Fibroblast of skin of right quadriceps (primary cell): ENCODE data around the gene MED27.
"Not testable (repeated sequence)": the region's sequence is repeated elsewhere in the genome, so short reads cannot be mapped to it uniquely, and the experiment has no call there.

ENCODE experiments used
- DNase-seq: peaks from one replicate; pipeline ENCODE4 v3.0.0-alpha.2; 2013

Gene MED27

GRCh38 chr9:131961496-131961880, 118.2 kb downstream of the MED27 start:
- no peak for DNase-seq

GRCh38 chr9:131960851-131961495, 118.7 kb downstream of the MED27 start:
- DNase-seq, result no peak

- no peak for DNase-seq
Observed at GRCh38 chr9:131960311-131960710, 119.4 kb downstream of the MED27 start.

- DNase-seq, result no peak
Observed at GRCh38 chr9:131959887-131960286, 119.8 kb downstream of the MED27 start.

- no peak for DNase-seq
Observed at GRCh38 chr9:131959056-131959455, 120.6 kb downstream of the MED27 start.

- DNase-seq, result no peak
Observed at GRCh38 chr9:131954299-131954698, 125.4 kb downstream of the MED27 start.

GRCh38 chr9:131951905-131952304, 127.8 kb downstream of the MED27 start:
- DNase-seq, result no peak

DNA sequence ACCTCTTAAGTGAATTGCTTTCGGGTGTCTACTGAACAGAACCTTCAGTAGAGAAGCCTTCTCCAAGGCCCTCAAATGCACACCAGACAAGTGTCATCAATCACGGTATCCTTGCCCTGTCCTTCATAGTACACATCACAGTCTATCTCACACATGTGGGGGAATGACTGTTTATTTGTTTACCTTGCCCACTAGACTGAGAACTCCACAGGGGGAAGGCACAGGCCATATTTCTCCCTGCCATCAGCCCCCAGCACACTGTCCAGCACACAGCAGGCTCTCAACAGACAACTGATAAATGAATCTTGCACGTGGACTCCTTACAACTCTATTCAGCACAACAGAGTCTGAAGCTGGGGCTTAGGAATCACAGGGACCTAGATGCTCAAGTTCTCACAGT, 128.5 kb downstream of the MED27 start:
- no peak for DNase-seq

- DNase-seq, result no peak
Observed at GRCh38 chr9:131950487-131950886, 129.2 kb downstream of the MED27 start.

DNA sequence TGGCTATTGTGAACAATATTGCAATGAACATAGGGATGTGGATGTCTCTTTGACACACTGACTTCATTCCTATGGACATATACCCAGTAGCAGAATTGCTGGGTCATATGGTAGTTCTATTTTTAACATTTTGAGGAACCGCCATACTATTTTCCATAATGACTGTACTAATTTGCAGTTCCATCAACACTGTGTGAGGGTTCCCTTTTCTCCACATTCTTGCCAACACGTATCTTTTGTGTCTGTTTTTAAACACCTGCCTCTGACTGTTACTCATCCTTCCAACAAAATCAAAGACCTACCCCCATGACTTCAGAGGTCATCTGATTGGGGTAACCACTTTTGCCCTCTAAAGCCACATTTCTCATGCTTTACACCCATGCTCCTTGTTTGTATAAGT, 133.5 kb downstream of the MED27 start:
- DNase-seq, result no peak

DNA sequence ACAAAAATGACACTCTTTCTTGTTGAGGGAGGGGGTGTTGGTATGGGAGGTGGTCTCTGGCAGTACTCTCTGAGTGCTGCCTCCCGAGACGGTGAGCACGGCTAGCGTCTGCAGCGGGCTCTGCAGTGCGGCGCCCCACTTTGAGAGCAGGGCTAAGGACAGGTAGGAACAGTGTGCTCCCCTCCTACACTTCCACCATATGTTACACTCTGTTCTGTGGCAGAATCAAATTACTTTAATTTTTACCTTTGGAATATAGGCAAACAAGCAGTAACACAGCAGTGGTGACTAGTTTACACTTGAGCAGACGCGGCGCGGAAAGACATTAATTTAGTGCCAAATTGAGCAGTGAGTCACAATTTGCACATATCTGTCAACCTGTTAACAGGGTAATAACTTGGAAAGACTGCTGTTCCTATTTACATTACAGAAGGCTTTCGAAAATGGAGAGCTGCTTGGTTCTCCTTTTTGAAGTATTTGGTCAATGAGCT, 136.3 kb downstream of the MED27 start:
- DNase-seq, result peak; percentile 15

DNA sequence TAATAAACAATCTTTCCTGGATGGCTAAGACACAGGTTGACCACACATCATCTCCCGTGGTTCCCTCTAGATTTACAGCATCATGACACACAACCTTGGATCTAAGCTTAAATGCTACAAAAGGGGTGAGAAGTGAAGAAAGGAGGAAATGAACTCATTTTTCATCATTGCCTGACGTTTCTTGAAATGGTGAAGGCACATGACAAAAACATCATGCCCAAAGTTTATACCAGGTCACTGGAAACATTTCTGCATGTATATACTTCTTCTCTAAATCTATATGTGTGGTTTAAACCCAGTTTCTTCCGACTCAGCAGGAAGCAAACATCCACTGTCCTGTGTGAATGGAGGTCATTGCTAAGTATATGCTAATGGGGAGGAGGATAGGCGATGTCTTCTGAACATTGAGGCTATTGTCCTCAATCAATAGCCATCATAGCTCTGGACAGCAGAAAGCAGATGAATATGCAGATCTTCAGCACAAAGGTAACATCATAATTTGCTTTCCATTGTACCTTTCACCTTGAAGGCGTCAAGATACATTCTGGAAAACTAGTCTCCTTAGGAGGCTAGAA, 137.4 kb downstream of the MED27 start:
- DNase-seq, result peak; percentile 49

DNA sequence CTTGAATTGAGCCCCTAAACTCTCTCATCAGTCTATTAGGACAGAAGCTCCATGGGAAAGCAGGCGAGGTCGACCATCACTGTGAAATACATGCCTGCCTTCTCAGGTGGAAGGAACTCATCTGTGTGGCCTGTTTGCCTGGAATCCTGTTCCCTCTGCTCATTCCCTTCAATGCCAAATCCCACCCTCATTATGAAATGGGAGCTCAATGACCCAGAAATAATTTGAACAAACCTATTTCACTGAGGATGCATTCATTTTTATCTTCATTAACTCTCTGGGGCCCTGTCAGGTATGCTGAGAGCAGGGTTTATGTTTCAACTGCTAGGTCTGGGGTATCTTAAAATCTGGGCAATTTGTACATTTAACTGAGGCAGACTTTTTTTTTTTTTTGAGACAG, 142.2 kb downstream of the MED27 start:
- DNase-seq, result no peak

DNA sequence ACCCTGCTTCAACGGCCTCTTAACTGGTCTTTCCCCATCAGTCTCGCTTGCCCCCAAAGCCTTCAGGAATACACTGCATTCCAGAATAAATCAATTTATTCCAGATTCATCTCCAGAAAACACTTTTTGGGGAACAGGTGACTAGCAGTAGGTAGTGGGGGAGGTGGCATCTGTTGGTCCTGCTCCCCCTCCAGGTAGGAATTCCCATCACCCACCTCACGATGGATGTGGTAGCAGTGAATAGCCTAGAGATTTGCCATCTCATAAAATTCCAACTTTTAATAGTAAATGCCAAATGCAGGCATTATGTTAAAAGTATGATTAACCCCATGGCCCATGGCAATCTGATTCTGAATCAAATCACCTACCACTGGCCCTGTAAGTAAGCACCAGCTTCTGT, 142.7 kb downstream of the MED27 start:
- no peak for DNase-seq

- DNase-seq, result no peak
Observed at GRCh38 chr9:131934673-131935072, 145.0 kb downstream of the MED27 start.

GRCh38 chr9:131927091-131927490, 152.6 kb downstream of the MED27 start:
- peak; percentile 10 for DNase-seq

GRCh38 chr9:131926360-131926922, 153.2 kb downstream of the MED27 start:
- no peak for DNase-seq

- DNase-seq, result no peak
Observed at GRCh38 chr9:131925677-131926177, 153.9 kb downstream of the MED27 start.

- no peak for DNase-seq
Observed at GRCh38 chr9:131923766-131924165, 155.9 kb downstream of the MED27 start.

- DNase-seq, result no peak
Observed at GRCh38 chr9:131923132-131923671, 156.5 kb downstream of the MED27 start.

DNA sequence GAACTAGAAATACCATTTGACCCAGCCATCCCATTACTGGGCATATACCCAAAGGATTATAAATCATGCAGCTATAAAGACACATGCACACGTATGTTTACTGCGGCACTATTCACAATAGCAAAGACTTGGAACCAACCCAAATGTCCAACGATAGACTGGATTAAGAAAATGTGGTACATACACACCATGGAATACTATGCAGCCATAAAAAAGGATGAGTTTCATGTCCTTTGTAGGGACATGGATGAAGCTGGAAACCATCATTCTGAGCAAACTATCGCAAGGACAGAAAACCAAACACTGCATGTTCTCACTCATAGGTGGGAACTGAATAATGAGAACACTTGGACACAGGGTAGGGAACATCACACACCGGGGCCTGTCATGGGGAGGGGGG, 158.0 kb downstream of the MED27 start:
- not testable (repeated sequence) for DNase-seq

DNA sequence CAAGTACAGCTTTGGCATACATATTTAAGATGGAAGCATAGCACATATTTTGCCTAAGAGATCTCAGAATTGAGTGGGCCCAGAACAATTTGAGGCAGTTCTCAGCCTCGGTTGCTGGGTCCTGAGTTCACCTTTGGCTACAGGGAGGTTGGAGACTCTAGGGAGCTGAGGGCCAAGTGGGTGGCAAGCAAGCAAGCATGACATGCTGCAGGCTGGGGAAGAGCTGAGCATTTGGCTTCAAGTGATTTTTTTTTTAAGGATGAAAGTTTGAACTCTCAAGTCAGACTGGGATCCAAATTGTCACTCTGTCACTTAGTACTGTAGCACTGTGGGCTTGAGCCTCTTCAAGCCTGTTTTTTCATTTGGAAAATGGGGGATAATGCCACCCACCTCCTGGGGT, 160.5 kb downstream of the MED27 start:
- DNase-seq, result no peak

DNA sequence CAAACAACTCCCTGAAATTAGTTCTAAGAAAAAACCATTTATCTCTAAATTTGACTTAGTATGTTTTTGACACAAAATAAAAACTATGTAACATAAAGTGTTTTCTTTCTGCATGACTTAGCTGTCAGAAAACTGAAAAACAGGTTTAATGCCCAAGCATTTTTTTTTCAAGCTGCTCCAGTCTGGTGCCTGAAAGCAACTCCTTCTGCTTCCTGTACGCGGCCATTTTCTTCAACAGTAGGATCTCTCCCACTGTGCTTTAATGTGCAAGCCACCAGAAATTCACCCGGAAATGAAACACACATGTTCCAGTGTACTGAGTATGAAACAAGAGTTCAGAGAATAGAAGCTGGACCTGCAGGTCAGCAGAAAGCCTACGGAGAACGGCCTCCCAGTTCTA, 161.2 kb downstream of the MED27 start:
- peak; percentile 15 for DNase-seq

DNA sequence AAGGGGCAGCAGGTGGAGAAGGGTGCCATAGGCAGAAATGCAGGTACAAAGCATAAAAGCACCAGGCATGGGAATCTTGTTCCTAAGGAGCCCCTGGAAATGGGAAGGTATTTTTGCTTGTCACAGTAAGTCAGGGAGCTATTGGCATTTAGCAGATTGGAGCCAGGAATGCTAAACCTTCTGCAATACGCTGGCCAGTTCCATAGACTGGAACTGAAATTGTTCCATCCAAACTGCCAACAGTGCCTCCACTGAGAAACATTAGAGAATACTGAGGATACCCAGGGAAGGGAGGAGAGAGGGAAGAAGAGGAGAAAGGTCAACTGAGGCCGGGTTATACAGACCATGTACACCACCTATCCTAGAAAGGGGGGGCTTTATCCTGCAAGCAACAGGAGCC, 162.7 kb downstream of the MED27 start:
- DNase-seq, result no peak
